Activated T-cell treated with anti-CD3 and anti-CD28 coated beads, Interleukin-2, amount 50 U/mL, for 24 hours (primary cell): ENCODE measurements around the gene ZNF660.
"Not testable (repeated sequence)": the region's sequence is repeated elsewhere in the genome, so short reads cannot be mapped to it uniquely, and the experiment has no call there.

Experiments used
- DNase-seq: peaks from one replicate; pipeline ENCODE4 v3.0.0-alpha.2; 2020
- H3K27ac Mint-ChIP-seq: 2 replicates; pipeline ENCODE4 v1.8.0; 2020; ENCODE audit warnings: mild to moderate bottlenecking, mixed read lengths
- H3K27me3 Mint-ChIP-seq: 2 replicates; pipeline ENCODE4 v1.8.0; 2020; ENCODE audit warnings: mixed read lengths
- H3K36me3 Mint-ChIP-seq: 2 replicates; pipeline ENCODE4 v1.8.0; 2020; ENCODE audit warnings: low read depth, mixed read lengths
- H3K4me1 Mint-ChIP-seq: 2 replicates; pipeline ENCODE4 v1.8.0; 2020; ENCODE audit warnings: low read depth, mixed read lengths
- H3K4me3 Mint-ChIP-seq: 2 replicates; pipeline ENCODE4 v1.8.0; 2020; ENCODE audit warnings: mild to moderate bottlenecking, moderate library complexity, mixed read lengths
- H3K9me3 Mint-ChIP-seq: 2 replicates; pipeline ENCODE4 v1.8.0; 2020; ENCODE audit warnings: mixed read lengths

The ZNF660 gene

DNA sequence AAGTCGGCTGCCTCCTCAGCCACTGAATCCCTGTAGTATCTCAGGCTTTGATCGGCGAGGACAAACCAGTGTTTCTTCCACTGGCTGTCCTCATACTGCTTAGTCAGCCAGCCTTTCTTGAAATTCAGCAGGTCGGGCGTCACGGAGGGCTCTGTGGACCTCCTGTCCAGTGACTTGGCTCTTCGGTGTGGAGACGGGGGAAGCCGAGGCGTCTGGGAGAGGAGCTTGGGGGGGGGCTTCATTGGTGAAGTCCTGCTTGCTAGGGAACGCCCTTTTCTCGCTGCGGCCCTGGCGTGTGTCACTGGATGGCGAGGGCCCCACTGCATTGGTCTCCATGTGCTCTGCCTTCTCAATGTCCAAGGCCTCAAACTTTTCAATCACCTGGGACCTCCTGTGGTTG lies 5.0 kb upstream of the ZNF660 start:
- Mint-ChIP-seq H3K36me3 (peaks cover 46% of the 10 kb centered on the region), H3K27me3 (peaks cover 23% of the 10 kb centered on the region), H3K9me3 (peaks cover 43% of the 10 kb centered on the region)
- H3K4me3 Mint-ChIP-seq, H3K27ac Mint-ChIP-seq, DNase-seq, H3K4me1 Mint-ChIP-seq: not testable (repeated sequence)

GRCh38 chr3:44580971-44581370 lies 3.8 kb upstream of the ZNF660 start:
- Mint-ChIP-seq H3K9me3 (peaks cover 40% of the 10 kb centered on the region), H3K36me3 (peaks cover 44% of the 10 kb centered on the region), H3K4me1 (peaks cover 11% of the 10 kb centered on the region), H3K27me3 (peaks cover 35% of the 10 kb centered on the region)
- not testable (repeated sequence) for H3K4me3 Mint-ChIP-seq, H3K27ac Mint-ChIP-seq, DNase-seq

DNA sequence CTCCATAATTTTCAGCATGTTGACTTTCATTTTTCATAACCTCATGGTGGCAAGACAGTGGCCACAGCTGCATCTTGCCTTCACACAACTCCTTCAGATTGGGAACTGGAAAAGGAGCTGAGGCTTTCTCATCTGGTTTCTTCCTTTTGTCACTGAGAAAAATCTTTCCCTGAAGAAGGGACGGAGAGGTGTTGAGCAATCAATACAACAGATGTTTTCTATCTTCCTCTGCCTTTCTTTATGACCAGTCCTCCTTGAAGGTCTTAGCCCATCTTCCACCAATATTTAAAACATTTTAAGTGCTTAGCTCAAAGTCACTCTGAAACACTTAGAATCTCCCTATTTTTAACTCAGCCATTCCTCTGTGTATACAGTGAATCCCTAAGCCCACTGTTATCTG lies 11.9 kb downstream of the ZNF660 start:
- no peaks in the 10 kb centered on the region for H3K27me3 Mint-ChIP-seq
- no peak overlapping the region for H3K27ac Mint-ChIP-seq
- no peak overlapping the region for H3K4me3 Mint-ChIP-seq
- no peaks in the 10 kb centered on the region for H3K4me1 Mint-ChIP-seq
- peaks cover 34% of the 10 kb centered on the region for H3K9me3 Mint-ChIP-seq
- H3K36me3 Mint-ChIP-seq, result peaks cover 7% of the 10 kb centered on the region
- no peak for DNase-seq

DNA sequence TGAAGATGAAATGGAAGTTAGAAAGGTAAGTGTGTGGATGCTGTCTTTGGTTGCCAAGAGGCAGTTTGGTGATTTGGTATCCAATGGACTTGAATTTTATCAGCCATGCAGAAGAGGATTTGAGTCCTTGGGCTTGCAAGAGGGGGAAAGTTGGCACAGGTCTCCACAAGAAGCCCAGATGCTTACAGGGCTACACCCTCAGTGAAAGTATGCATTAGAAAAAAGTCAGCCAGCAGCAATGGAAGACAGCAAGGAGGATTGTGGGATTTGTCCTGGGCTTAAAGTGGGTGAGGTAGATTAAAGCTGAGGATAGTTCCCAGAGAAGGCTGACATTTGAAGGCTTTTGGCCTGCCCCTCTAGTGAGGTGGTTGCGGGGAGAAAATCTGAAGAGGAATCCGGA lies 17.0 kb downstream of the ZNF660 start:
- peaks cover 12% of the 10 kb centered on the region for H3K9me3 Mint-ChIP-seq
- no peak overlapping the region for H3K4me3 Mint-ChIP-seq
- no peaks in the 10 kb centered on the region for H3K36me3 Mint-ChIP-seq
- H3K4me1 Mint-ChIP-seq, result no peaks in the 10 kb centered on the region
- no peak overlapping the region for H3K27ac Mint-ChIP-seq
- DNase-seq, result no peak
- no peaks in the 10 kb centered on the region for H3K27me3 Mint-ChIP-seq

DNA sequence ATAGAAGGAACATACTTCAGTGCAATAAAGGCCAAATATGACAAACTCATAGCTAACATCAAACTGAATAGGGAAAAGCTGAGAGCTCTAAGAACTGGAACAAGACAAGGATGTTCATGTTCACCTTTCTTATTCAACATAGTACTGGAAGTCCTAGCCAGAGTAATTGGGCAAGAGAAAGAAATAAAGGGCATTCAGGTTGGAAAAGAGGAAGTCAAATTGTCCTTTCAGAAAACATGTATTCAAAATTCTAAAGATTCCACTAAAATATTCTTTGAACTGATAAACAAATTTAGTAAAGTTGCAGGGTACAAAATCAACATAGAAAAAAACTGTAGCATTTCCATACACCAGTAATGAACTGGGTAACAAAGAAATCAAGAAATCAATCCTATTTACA lies 27.9 kb downstream of the ZNF660 start:
- H3K4me1 Mint-ChIP-seq, result peaks cover 2% of the 10 kb centered on the region
- no peaks in the 10 kb centered on the region for H3K27me3 Mint-ChIP-seq
- H3K4me3 Mint-ChIP-seq, result no peak overlapping the region
- peaks cover 6% of the 10 kb centered on the region for H3K9me3 Mint-ChIP-seq
- DNase-seq, result no peak
- H3K27ac Mint-ChIP-seq, result no peak overlapping the region
- H3K36me3 Mint-ChIP-seq, result peaks cover 5% of the 10 kb centered on the region

- Mint-ChIP-seq H3K4me1 (peaks cover 40% of the 10 kb centered on the region), H3K27ac (peak within 1 kb of the TSS; percentile 85), H3K36me3 (peaks cover 43% of the 10 kb centered on the region), H3K4me3 (peak within 1 kb of the TSS; percentile 88), H3K9me3 (peaks cover 8% of the 10 kb centered on the region), H3K27me3 (no peaks in the 10 kb centered on the region)
- peak; percentile 78 for DNase-seq
Observed at GRCh38 chr3:44624749-44625480, 40.2 kb downstream of the ZNF660 start, which contains the start of gene ZNF197. Gene ZNF197, plus strand, starts transcription at chr3:44625036. Its CDS starts 4,119 bp downstream, at chr3:44629155.

- no peaks in the 10 kb centered on the region for H3K27me3 Mint-ChIP-seq
- no peak overlapping the region for H3K27ac Mint-ChIP-seq
- peaks cover 8% of the 10 kb centered on the region for H3K9me3 Mint-ChIP-seq
- H3K36me3 Mint-ChIP-seq, result peaks cover 81% of the 10 kb centered on the region
- no peak overlapping the region for H3K4me3 Mint-ChIP-seq
- no peak for DNase-seq
- H3K4me1 Mint-ChIP-seq, result peaks cover 40% of the 10 kb centered on the region
Observed at GRCh38 chr3:44628716-44629115, 44.0 kb downstream of the ZNF660 start.

DNA sequence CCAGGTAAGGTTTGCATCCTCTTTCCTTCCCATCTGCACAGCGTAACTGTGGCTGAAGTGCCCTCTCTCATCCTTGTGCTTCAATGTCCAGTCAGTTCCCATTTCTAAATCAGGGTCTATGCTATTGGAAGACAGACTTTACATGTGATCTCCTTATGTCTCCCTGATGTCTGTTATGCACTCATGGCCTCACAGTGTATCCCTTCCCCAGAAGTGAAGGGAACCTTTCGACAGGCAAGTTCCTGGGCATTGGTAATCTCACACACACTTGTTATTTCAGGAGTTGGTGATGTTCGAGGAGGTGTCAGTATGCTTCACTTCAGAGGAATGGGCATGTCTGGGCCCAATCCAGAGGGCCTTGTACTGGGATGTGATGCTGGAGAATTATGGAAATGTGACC lies 47.4 kb downstream of the ZNF660 start:
- H3K36me3 Mint-ChIP-seq, result peaks cover 98% of the 10 kb centered on the region
- H3K9me3 Mint-ChIP-seq, result peaks cover 18% of the 10 kb centered on the region
- no peaks in the 10 kb centered on the region for H3K27me3 Mint-ChIP-seq
- peaks cover 19% of the 10 kb centered on the region for H3K4me1 Mint-ChIP-seq
- H3K4me3 Mint-ChIP-seq, result no peak overlapping the region
- no peak for DNase-seq
- H3K27ac Mint-ChIP-seq, result no peak overlapping the region

GRCh38 chr3:44642337-44642736 lies 57.6 kb downstream of the ZNF660 start:
- Mint-ChIP-seq H3K36me3 (peaks cover 91% of the 10 kb centered on the region), H3K27me3 (no peaks in the 10 kb centered on the region), H3K9me3 (peaks cover 72% of the 10 kb centered on the region), H3K27ac (no peak overlapping the region), H3K4me1 (no peaks in the 10 kb centered on the region), H3K4me3 (no peak overlapping the region)
- no peak for DNase-seq

- H3K36me3 Mint-ChIP-seq, result peaks cover 91% of the 10 kb centered on the region
- H3K27me3 Mint-ChIP-seq, result no peaks in the 10 kb centered on the region
- no peak for DNase-seq
- no peak overlapping the region for H3K4me3 Mint-ChIP-seq
- H3K27ac Mint-ChIP-seq, result no peak overlapping the region
- H3K9me3 Mint-ChIP-seq, result peaks cover 72% of the 10 kb centered on the region
- peaks cover 7% of the 10 kb centered on the region for H3K4me1 Mint-ChIP-seq
Observed at GRCh38 chr3:44643024-44643423, 58.3 kb downstream of the ZNF660 start.

DNA sequence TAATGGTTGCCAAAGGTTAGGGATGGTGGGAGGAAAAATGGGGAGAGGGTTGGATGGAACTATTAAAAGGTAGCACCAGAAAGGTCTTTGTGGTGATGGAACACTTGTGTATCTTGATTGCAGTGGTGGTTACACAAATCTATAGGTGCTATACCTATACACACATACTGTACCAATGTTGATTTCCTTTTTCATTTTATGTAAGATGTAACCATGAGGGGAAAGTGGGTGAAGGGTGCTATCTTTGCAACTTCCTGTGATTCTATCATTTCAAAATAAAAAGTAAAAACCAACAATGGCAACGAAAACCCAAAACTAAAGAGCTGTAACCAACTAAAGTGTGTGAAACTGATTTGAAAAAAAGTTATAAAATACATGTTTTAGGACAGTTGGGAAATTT lies 63.0 kb downstream of the ZNF660 start:
- Mint-ChIP-seq H3K36me3 (peaks cover 81% of the 10 kb centered on the region), H3K4me3 (peak overlapping the region; percentile 85), H3K9me3 (peaks cover 56% of the 10 kb centered on the region)

GRCh38 chr3:44648564-44649229 lies 63.9 kb downstream of the ZNF660 start, which contains the start of gene ZNF35:
Gene ZNF35, plus strand, starts transcription at chr3:44648732. Its CDS starts 2,336 bp downstream, at chr3:44651068.
- H3K27me3 Mint-ChIP-seq, result no peaks in the 10 kb centered on the region
- peaks cover 52% of the 10 kb centered on the region for H3K9me3 Mint-ChIP-seq
- peaks cover 81% of the 10 kb centered on the region for H3K36me3 Mint-ChIP-seq
- H3K4me3 Mint-ChIP-seq, result peak within 1 kb of the TSS; percentile 85
- peak within 1 kb of the TSS; percentile 81 for H3K27ac Mint-ChIP-seq
- peak; percentile 61 for DNase-seq
- peaks cover 17% of the 10 kb centered on the region for H3K4me1 Mint-ChIP-seq

More for the DNA sequence above, 63.0 kb downstream of the ZNF660 start:
- no peaks in the 10 kb centered on the region for H3K27me3 Mint-ChIP-seq
- no peak for DNase-seq
- no peak overlapping the region for H3K27ac Mint-ChIP-seq
- peaks cover 17% of the 10 kb centered on the region for H3K4me1 Mint-ChIP-seq
